Measurements from ENCODE around the gene ECI1.
A peak's percentile ranks its signal among the peaks of the same experiment; 100 is the strongest.
"Not testable (repeated sequence)": the region's sequence is repeated elsewhere in the genome, so short reads cannot be mapped to it uniquely, and the experiment has no call there.

Gene ECI1

GRCh38 chr16:2260250-2260649, 8.9 kb upstream of the ECI1 start:
- ATAC-seq (replicated peaks; ENCODE audit: extremely low read depth, poor library complexity, severe bottlenecking) = no peak

DNA sequence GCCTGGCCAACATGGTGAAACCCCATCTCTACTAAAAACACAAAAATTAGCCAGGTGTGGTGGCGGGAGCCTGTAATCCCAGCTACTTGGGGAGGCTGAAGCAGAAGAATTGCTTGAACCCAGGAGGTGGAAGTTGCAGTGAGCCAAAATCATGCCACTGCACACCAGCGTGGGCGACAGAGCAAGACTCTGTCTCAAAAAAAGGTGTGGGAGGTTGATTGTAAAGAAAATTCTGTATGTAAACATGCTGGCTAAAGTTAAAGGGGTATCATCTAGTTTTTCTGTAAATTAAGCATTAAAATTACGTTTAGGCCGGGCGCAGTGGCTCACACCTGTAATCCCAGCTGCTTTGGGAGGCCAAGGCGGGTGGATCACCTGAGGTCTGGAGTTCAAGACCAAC, 7.1 kb upstream of the ECI1 start:
- ATAC-seq (replicated peaks; ENCODE audit: extremely low read depth, poor library complexity, severe bottlenecking); H3K4me3 Mint-ChIP-seq; H3K4me1 Mint-ChIP-seq; H3K27me3 Mint-ChIP-seq; H3K9me3 Mint-ChIP-seq; H3K27ac Mint-ChIP-seq (ENCODE audit: low read depth); DNase-seq (ENCODE audit: low spot score in 2 of 2): not testable (repeated sequence)
- peaks cover 79% of the 10 kb centered on the region for H3K36me3 Mint-ChIP-seq (ENCODE audit: insufficient read depth)

More at GRCh38 chr16:2260250-2260649, 8.9 kb upstream of the ECI1 start:
- no peak overlapping the region for H3K4me3 Mint-ChIP-seq
- DNase-seq (ENCODE audit: low spot score in 2 of 2) = no peak
- peaks cover 73% of the 10 kb centered on the region for H3K36me3 Mint-ChIP-seq (ENCODE audit: insufficient read depth)
- H3K27me3 Mint-ChIP-seq = no peaks in the 10 kb centered on the region
- H3K4me1 Mint-ChIP-seq = peaks cover 18% of the 10 kb centered on the region
- no peaks in the 10 kb centered on the region for H3K9me3 Mint-ChIP-seq
- no peak overlapping the region for H3K27ac Mint-ChIP-seq (ENCODE audit: low read depth)

DNA sequence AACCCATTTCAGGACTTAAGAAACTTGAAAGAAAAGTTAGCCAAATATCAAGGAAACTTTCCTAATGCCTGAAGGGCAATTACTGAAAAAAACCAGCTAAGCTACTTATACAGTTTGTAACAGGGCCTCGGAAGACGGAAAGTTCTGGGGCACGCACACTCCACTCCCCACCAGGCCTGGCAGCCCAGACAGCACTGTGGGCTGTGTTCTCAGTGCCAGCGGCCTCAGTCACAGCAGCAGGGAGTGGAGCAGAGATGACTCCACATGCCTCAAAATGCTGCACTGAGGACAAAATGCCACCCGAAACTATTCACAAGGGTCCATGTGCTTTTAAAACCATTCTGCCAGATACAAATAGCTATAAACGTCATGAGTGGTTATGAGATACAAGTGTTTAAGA, 6.3 kb upstream of the ECI1 start:
- Mint-ChIP-seq H3K9me3 (no peaks in the 10 kb centered on the region), H3K27ac (ENCODE audit: low read depth) (no peak overlapping the region), H3K27me3 (no peaks in the 10 kb centered on the region), H3K4me1 (peaks cover 6% of the 10 kb centered on the region), H3K4me3 (no peak overlapping the region), H3K36me3 (ENCODE audit: insufficient read depth) (peaks cover 76% of the 10 kb centered on the region)
- DNase-seq (ENCODE audit: low spot score in 2 of 2) (no peak), ATAC-seq (replicated peaks; ENCODE audit: extremely low read depth, poor library complexity, severe bottlenecking) (no peak)

DNA sequence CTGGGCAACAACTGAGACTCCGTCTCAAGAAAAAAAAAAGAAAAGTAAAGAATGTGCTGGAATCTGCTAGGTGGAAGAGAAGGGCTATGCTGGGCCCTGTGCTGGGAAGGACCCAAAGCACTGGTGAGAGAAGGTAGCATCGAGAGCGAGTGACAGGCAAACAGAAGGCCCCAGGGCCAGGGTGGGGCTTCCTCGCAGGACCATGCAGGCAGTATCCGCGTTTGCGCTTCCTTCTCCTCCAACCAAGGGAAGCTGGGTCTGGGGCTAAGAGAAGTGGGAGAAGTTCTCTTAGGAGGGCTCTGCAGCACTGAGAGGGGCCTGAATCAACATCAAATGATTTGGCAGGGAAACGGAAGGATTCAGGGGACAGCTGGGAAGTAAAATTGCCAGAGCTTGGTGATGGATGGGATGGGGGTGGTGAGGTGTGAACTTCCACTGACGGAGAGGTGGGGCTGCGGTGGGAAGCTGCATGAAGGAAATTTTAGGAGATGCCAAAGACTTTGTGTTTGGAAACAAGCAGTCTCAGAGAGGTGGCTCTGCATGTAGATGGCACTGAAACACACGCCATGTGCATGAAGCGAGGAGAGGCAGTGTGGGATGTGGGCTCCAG, 5.2 kb upstream of the ECI1 start:
- peaks cover 75% of the 10 kb centered on the region for H3K36me3 Mint-ChIP-seq (ENCODE audit: insufficient read depth)

DNA sequence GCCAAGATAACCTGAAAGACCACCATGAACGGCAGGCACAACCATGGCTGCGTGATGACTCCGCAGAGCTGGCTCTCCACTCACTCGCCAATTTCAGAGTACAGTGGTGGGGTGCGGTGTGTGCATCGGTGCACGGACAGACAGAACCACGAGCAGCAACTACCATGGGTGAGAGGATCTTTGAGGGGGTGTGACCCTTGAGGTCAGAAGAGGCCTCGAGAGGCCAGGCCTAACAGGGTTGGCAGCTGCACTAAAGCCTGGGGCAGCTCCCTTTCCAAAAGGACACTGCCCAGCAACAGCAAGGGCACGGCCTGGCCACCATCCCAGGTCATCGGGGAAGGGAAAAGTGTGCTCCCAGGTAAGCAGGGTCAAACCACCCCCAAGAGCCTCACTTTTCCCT, 1.9 kb upstream of the ECI1 start:
- H3K27ac Mint-ChIP-seq (ENCODE audit: low read depth) = peak overlapping the region; percentile 25
- no peaks in the 10 kb centered on the region for H3K27me3 Mint-ChIP-seq
- no peak overlapping the region for H3K4me3 Mint-ChIP-seq
- no peaks in the 10 kb centered on the region for H3K9me3 Mint-ChIP-seq
- ATAC-seq (replicated peaks; ENCODE audit: extremely low read depth, poor library complexity, severe bottlenecking) = no peak
- H3K36me3 Mint-ChIP-seq (ENCODE audit: insufficient read depth) = peaks cover 58% of the 10 kb centered on the region
- no peak for DNase-seq (ENCODE audit: low spot score in 2 of 2)
- H3K4me1 Mint-ChIP-seq = peaks cover 6% of the 10 kb centered on the region

More for the DNA sequence above, 5.2 kb upstream of the ECI1 start:
- no peak overlapping the region for H3K27ac Mint-ChIP-seq (ENCODE audit: low read depth)
- no peak for DNase-seq (ENCODE audit: low spot score in 2 of 2)
- ATAC-seq (replicated peaks; ENCODE audit: extremely low read depth, poor library complexity, severe bottlenecking) = no peak
- no peak overlapping the region for H3K4me3 Mint-ChIP-seq
- no peaks in the 10 kb centered on the region for H3K9me3 Mint-ChIP-seq
- H3K27me3 Mint-ChIP-seq = no peaks in the 10 kb centered on the region
- H3K4me1 Mint-ChIP-seq = peaks cover 6% of the 10 kb centered on the region

- Mint-ChIP-seq H3K27ac (ENCODE audit: low read depth) (peak overlapping the region; percentile 25), H3K4me1 (peaks cover 6% of the 10 kb centered on the region), H3K4me3 (peak overlapping the region; percentile 81), H3K36me3 (ENCODE audit: insufficient read depth) (peaks cover 55% of the 10 kb centered on the region), H3K27me3 (no peaks in the 10 kb centered on the region), H3K9me3 (no peaks in the 10 kb centered on the region)
- DNase-seq (ENCODE audit: low spot score in 2 of 2) = no peak
- no peak for ATAC-seq (replicated peaks; ENCODE audit: extremely low read depth, poor library complexity, severe bottlenecking)
These were observed 1.4 kb upstream of the ECI1 start for GRCh38 chr16:2252806-2253148.

DNA sequence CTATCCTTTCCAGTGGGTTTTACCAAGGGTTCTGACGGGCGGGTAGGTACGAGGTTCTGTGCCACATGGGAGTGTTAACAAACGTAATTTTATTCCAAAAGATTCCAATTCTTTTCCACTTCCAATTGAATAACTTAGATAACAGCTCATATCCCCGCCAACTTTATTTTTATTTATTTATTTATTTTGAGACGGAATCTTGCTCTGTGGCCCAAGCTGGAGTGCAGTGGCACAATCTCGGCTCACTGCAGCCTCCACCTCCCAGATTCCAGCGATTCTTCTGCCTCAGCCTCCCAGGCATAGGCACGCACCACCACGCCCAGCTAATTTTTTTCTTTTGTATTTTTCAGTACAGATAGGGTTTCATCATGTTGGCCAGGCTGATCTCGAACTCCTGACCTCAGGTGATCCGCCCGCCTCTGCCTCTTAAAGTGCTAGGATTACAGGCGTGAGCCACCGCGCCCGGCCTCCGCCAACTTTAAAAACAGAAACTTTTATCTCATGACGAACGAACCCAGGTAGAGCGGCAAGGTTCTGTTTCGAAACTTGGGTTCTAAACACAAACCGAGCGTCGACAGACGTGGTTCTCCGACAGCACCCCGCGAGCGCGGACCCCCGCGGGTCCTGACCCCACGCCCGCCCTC, 613 bp downstream of the ECI1 start:
- Mint-ChIP-seq H3K4me3 (peak overlapping the region; percentile 81), H3K36me3 (ENCODE audit: insufficient read depth) (peaks cover 40% of the 10 kb centered on the region), H3K9me3 (no peaks in the 10 kb centered on the region), H3K4me1 (no peaks in the 10 kb centered on the region), H3K27me3 (no peaks in the 10 kb centered on the region), H3K27ac (ENCODE audit: low read depth) (peak overlapping the region; percentile 91)
- ATAC-seq (replicated peaks; ENCODE audit: extremely low read depth, poor library complexity, severe bottlenecking) = no peak
- DNase-seq (ENCODE audit: low spot score in 2 of 2) = peak in 1 of 2 donors; percentile 21

DNA sequence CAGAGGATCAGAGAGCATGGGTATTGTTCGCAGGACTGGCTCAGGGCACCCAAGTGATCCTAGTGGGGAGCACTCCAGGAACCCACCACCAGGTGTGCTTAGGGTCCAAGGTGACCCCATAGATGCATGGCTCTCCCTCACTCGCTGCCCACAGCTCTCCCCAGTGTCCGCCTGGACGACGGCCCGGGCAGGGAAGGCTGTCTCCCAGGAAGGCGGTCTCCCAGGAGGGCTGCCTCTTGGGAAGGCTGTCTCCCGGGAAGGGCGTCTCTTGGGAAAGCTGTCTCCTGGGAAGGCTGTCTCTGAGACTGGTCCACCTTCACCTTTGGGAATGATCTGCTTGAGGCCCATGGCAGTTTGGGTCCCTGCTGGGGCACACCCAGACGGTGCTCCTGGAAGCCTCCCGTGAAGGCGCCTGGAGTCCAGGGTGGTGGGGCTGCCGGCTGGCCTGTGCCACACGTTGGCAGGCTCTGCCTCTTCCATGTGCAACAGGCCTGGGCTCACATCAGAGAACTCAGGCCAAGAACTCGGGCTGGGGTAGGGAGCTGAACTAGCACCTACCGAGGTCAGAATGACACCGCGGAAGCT, 5.0 kb downstream of the ECI1 start:
- no peaks in the 10 kb centered on the region for H3K4me1 Mint-ChIP-seq
- no peaks in the 10 kb centered on the region for H3K9me3 Mint-ChIP-seq
- H3K4me3 Mint-ChIP-seq = no peak overlapping the region
- ATAC-seq (replicated peaks; ENCODE audit: extremely low read depth, poor library complexity, severe bottlenecking) (no peak), DNase-seq (ENCODE audit: low spot score in 2 of 2) (no peak)
- no peaks in the 10 kb centered on the region for H3K27me3 Mint-ChIP-seq
- peaks cover 9% of the 10 kb centered on the region for H3K36me3 Mint-ChIP-seq (ENCODE audit: insufficient read depth)
- no peak overlapping the region for H3K27ac Mint-ChIP-seq (ENCODE audit: low read depth)

DNA sequence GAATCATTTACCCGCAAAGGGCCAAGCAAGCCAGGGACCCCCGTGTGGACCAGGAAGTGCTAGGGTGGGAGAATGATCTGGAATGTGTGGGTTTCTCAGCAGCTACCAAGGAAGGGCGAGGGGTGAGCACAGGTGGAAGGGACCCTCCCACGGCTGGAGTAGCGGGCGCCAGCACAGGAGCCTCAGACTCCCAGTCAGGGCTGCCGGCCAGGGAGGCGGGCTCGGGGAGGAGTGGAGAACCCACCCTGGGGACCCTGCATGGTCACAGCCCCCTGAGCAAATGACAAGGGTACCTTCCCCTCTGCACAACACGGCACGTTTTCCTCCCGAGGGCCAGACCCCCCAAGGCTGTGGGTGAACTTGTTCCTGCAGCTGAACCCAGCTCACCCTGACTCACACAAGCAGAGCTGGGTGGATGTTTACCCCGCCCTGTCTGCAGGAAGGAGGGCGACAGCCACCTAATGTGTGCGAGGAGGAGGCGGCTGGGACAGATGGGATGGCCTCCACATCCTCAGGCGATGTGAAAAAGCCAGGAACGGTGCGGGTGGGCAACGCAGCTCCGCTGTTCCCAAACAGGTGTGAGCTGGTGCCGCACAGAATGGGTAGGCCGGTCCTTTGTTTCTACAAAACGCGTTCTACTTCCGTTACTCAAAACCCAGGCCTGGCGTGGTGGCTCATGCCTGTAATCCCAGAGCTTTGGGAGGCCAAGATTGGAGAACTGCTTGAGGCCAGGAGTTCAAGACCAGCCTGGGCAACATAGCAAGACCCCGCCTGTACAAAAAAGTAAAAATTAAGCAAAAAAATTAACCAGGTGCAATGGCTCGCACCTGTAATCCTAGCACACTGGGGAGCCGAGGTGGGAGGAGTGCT, 6.2 kb downstream of the ECI1 start:
- Mint-ChIP-seq H3K4me3 (no peak overlapping the region), H3K27me3 (no peaks in the 10 kb centered on the region), H3K27ac (ENCODE audit: low read depth) (no peak overlapping the region), H3K9me3 (no peaks in the 10 kb centered on the region), H3K4me1 (no peaks in the 10 kb centered on the region), H3K36me3 (ENCODE audit: insufficient read depth) (peaks cover 4% of the 10 kb centered on the region)
- DNase-seq (ENCODE audit: low spot score in 2 of 2) (no peak), ATAC-seq (replicated peaks; ENCODE audit: extremely low read depth, poor library complexity, severe bottlenecking) (no peak)

DNA sequence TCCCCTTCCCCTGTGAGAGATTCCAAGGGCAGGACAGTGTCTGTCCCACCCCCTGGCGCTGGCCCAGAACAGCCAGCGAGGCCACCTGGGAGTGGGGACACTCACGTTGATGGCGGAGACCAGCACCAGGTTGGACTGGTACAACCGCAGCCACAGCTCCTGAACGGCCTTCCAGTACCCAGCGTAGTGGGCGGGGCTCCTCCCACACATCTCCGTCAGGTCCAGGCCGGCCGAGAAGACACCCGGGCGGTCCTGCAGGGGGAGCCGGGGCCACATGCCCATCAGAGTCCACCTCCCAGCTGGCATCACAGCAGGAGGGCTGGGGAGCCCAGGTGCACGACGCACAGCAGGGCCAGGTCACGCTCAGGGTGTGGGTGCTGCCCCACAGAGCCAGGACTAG, 7.1 kb downstream of the ECI1 start:
- Mint-ChIP-seq H3K27ac (ENCODE audit: low read depth) (no peak overlapping the region), H3K4me3 (no peak overlapping the region), H3K4me1 (no peaks in the 10 kb centered on the region), H3K36me3 (ENCODE audit: insufficient read depth) (peaks cover 5% of the 10 kb centered on the region), H3K27me3 (no peaks in the 10 kb centered on the region), H3K9me3 (no peaks in the 10 kb centered on the region)
- ATAC-seq (replicated peaks; ENCODE audit: extremely low read depth, poor library complexity, severe bottlenecking) (no peak), DNase-seq (ENCODE audit: low spot score in 2 of 2) (no peak)

DNA sequence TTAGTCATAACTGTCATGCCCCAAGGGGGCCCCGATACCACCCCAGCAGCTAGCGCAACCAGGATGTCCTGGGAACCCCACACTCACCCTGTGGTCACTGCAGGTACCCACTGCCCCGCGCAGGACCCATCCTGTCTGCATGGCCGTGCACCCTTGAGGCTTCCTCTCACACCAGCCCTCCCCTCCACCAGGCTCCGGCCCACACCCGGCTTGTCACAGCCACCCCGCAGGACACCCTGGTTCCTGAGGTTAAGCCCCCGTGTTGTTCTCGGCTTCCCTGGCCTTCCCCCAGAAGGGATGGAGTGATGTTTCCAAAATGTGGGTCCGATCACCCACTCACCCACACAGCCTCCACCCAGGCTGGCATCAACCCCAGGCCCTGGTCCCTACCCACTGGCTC, 7.6 kb downstream of the ECI1 start:
- H3K36me3 Mint-ChIP-seq (ENCODE audit: insufficient read depth) = peaks cover 6% of the 10 kb centered on the region

GRCh38 chr16:2243031-2243528, 8.3 kb downstream of the ECI1 start:
- H3K4me1 Mint-ChIP-seq = no peaks in the 10 kb centered on the region
- no peaks in the 10 kb centered on the region for H3K9me3 Mint-ChIP-seq
- H3K4me3 Mint-ChIP-seq = no peak overlapping the region
- ATAC-seq (replicated peaks; ENCODE audit: extremely low read depth, poor library complexity, severe bottlenecking) = no peak
- peaks cover 6% of the 10 kb centered on the region for H3K36me3 Mint-ChIP-seq (ENCODE audit: insufficient read depth)
- H3K27me3 Mint-ChIP-seq = no peaks in the 10 kb centered on the region
- H3K27ac Mint-ChIP-seq (ENCODE audit: low read depth) = no peak overlapping the region
- no peak for DNase-seq (ENCODE audit: low spot score in 2 of 2)

More for the DNA sequence above, 7.6 kb downstream of the ECI1 start:
- Mint-ChIP-seq H3K9me3 (no peaks in the 10 kb centered on the region), H3K4me1 (no peaks in the 10 kb centered on the region), H3K27me3 (no peaks in the 10 kb centered on the region), H3K27ac (ENCODE audit: low read depth) (no peak overlapping the region), H3K4me3 (no peak overlapping the region)
- ATAC-seq (replicated peaks; ENCODE audit: extremely low read depth, poor library complexity, severe bottlenecking) = no peak
- DNase-seq (ENCODE audit: low spot score in 2 of 2) = no peak

Data from central memory CD8-positive, alpha-beta T cell (primary cell).